HG03175 (cell line): ENCODE data around the gene ZNF85.
"Not testable (repeated sequence)": the region's sequence is repeated elsewhere in the genome, so short reads cannot be mapped to it uniquely, and the experiment has no call there.

Source experiments
- ATAC-seq: cut with Tn5 transposase; IDR thresholded peaks from one replicate; pipeline ENCODE4 v1.9.1; 2021; ENCODE audit warnings: mild to moderate bottlenecking, moderate library complexity; ENCODE audit not compliant: unreplicated experiment

Gene ZNF85

GRCh38 chr19:20923077-20923871, at the start of gene ZNF85:
TSS of gene ZNF85 (plus strand) at chr19:20923251. CDS start at chr19:20923401, 150 bp downstream.
- ATAC-seq, result peak; percentile 97

- no peak for ATAC-seq
These were observed 43.5 kb upstream of the ZNF85 start for GRCh38 chr19:20879501-20879900.

GRCh38 chr19:20912973-20913372, 10.1 kb upstream of the ZNF85 start:
- no peak for ATAC-seq

- no peak for ATAC-seq
These were observed 2.4 kb downstream of the ZNF85 start for GRCh38 chr19:20925481-20925880.

- no peak for ATAC-seq
These were observed 3.7 kb downstream of the ZNF85 start for GRCh38 chr19:20926796-20927195.

- ATAC-seq, result no peak
These were observed 5.3 kb downstream of the ZNF85 start for GRCh38 chr19:20928371-20928770.

GRCh38 chr19:20936322-20936947, 13.4 kb downstream of the ZNF85 start:
- ATAC-seq, result not testable (repeated sequence)

- ATAC-seq, result not testable (repeated sequence)
These were observed 29.6 kb downstream of the ZNF85 start for GRCh38 chr19:20952561-20953095.

- no peak for ATAC-seq
These were observed 41.7 kb downstream of the ZNF85 start for GRCh38 chr19:20964798-20965197.

GRCh38 chr19:20968092-20968491, 45.0 kb downstream of the ZNF85 start:
- ATAC-seq, result no peak

GRCh38 chr19:20969498-20969897, 46.4 kb downstream of the ZNF85 start:
- ATAC-seq, result no peak

- no peak for ATAC-seq
These were observed 46.8 kb downstream of the ZNF85 start for GRCh38 chr19:20969898-20970297.

- not testable (repeated sequence) for ATAC-seq
These were observed 69.7 kb downstream of the ZNF85 start for GRCh38 chr19:20992788-20993187.

- ATAC-seq, result peak; percentile 96
These were observed 76.8 kb downstream of the ZNF85 start for GRCh38 chr19:20999731-21000352.
